DOHH2 (cell line): Measurements from ENCODE around the gene GATAD1.

Source experiments
- CTCF ChIP-seq: fragments of 200-600 bp; sonication (generic); IDR thresholded peaks from one replicate; pipeline ENCODE4 v1.5.1; 2014; ENCODE audit warnings: antibody characterized with exemption, mild to moderate bottlenecking, low read depth, low read length; ENCODE audit not compliant: poor library complexity, severe bottlenecking
- EZH2phosphoT487 ChIP-seq: fragments of 200-600 bp; sonication (generic); IDR thresholded peaks from 2 replicates; pipeline ENCODE4 v1.6.1; 2017; ENCODE audit warnings: borderline replicate concordance, mild to moderate bottlenecking, antibody characterized with exemption, low read length, moderate library complexity, mixed read lengths

DNA sequence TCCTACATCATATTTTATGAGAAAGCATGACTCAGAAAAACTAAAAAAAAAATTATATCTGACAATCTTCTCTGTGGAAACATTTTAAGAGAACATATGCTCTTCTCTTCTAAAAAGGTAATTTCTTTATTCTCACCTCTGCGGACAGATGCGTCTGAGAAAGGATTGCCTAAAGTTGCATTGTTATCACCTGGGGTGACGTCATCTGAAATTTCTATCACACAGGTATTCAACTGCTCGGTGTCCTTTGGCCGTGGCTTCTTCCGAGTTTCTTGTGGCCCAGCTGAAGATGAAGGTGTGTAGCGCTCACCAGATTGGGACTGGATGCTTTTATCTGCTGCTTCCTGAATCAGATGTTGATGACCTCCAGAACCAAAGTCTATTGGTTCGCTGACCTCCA lies 14.3 kb upstream of the GATAD1 start:
- TF ChIP-seq CTCF (no peak), EZH2phosphoT487 (no peak)
